ENCODE data around the gene SEZ6L. TPM values are rescaled to one million over a fixed set of nuclear protein-coding genes. Genes with fewer than 3 reads are reported as not detected.

SEZ6L gene
- polyA plus RNA-seq, 1 donor (not counting 4 experiments of a cell fraction or from before 2014, with no cell fraction given): not detected

DNA sequence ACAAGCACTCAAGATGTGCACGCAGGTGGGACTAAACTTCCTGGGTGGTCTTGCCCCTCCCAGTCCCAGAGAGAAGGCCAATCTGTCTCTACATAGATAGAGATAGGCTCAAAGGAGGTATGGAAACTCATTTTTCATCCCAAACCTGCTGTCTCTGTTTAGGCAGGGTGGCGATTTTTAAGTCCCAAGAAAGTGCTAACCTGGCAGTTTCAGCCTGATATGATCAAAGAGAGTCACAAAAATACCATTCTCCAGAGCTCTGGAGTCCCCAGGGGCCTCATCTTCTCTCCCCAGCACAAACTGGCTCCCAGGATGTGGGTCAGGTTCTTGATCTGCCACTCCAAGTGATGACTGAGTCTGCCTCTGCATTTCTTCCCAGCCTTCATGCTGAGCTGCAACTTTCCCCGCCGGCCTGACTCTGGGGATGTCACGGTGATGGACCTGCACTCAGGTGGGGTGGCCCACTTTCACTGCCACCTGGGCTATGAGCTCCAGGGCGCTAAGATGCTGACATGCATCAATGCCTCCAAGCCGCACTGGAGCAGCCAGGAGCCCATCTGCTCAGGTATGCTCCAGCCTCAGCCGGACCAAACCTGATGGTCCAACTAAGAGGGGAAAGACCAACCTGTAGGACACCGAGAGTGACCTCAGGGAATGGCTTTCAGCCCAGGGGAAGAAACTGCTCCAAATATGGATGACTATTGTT is 129.5 kb downstream of the SEZ6L start:
- Histone ChIP-seq H3K27me3 (ENCODE audit: control insufficient read depth, extremely low read depth, insufficient read depth, low read length) (peaks cover 7% of the 10 kb centered on the region), H3K4me1 (ENCODE audit: control insufficient read depth, extremely low read depth, insufficient read depth, low read length) (no peaks in the 10 kb centered on the region), H3K36me3 (ENCODE audit: control insufficient read depth in 2 of 2, extremely low read depth in 1 of 2, insufficient read depth in 2 of 2, low read length in 2 of 2) (no peaks in the 10 kb centered on the region), H3K27ac (ENCODE audit: control insufficient read depth, insufficient read depth, low read length) (no peak overlapping the region), H4K20me1 (ENCODE audit: control insufficient read depth, extremely low read depth, insufficient read depth, low read length) (no peaks in the 10 kb centered on the region), H3K79me2 (ENCODE audit: control insufficient read depth, insufficient read depth, low read length) (no peaks in the 10 kb centered on the region), H2AFZ (ENCODE audit: control insufficient read depth, low read length) (no peak overlapping the region), H3K4me2 (ENCODE audit: control insufficient read depth, extremely low read depth, insufficient read depth, low read depth, low read length) (no peak overlapping the region), H3K4me3 (ENCODE audit: control insufficient read depth in 2 of 3, extremely low read depth in 1 of 3, insufficient read depth in 2 of 3, low read depth in 1 of 3, low read length in 3 of 3) (no peak overlapping the region), H3K9me1 (ENCODE audit: control insufficient read depth, extremely low read depth, insufficient read depth, low read length) (no peaks in the 10 kb centered on the region), H3K9me3 (ENCODE audit: control insufficient read depth, low read depth, low read length) (no peaks in the 10 kb centered on the region), H3K9ac (ENCODE audit: control insufficient read depth, extremely low read depth, insufficient read depth, low read length) (no peak overlapping the region)
- FAIRE-seq (no peak), DNase-seq (ENCODE audit: low read depth, low spot score) (no peak)
- dilution Hi-C loops (cut with MboI; ENCODE audit: extremely low pct_ligation_motif_present, low sequenced_read_pairs): no loop called here
- TF ChIP-seq, protein P1, sequence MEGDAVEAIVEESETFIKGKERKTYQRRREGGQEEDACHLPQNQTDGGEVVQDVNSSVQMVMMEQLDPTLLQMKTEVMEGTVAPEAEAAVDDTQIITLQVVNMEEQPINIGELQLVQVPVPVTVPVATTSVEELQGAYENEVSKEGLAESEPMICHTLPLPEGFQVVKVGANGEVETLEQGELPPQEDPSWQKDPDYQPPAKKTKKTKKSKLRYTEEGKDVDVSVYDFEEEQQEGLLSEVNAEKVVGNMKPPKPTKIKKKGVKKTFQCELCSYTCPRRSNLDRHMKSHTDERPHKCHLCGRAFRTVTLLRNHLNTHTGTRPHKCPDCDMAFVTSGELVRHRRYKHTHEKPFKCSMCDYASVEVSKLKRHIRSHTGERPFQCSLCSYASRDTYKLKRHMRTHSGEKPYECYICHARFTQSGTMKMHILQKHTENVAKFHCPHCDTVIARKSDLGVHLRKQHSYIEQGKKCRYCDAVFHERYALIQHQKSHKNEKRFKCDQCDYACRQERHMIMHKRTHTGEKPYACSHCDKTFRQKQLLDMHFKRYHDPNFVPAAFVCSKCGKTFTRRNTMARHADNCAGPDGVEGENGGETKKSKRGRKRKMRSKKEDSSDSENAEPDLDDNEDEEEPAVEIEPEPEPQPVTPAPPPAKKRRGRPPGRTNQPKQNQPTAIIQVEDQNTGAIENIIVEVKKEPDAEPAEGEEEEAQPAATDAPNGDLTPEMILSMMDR (optimal IDR thresholded peaks at IDR 0.05 in 1 of 3, IDR thresholded peaks at IDR 0.05 in 1 of 3, conservative IDR thresholded peaks at IDR 0.05 in 1 of 3; ENCODE audit: extremely low read depth in 1 of 3, insufficient read depth in 2 of 3, low read length in 3 of 3): no peak
- no peak for TF ChIP-seq EZH2 (IDR thresholded peaks at IDR 0.05; ENCODE audit: low read length)

GRCh38 chr22:26302726-26303125 is 133.5 kb downstream of the SEZ6L start:
- no peaks in the 10 kb centered on the region for H3K79me2 ChIP-seq (ENCODE audit: control insufficient read depth, insufficient read depth, low read length)
- TF ChIP-seq, protein P1 (optimal IDR thresholded peaks at IDR 0.05 in 1 of 3, IDR thresholded peaks at IDR 0.05 in 1 of 3, conservative IDR thresholded peaks at IDR 0.05 in 1 of 3; ENCODE audit: extremely low read depth in 1 of 3, insufficient read depth in 2 of 3, low read length in 3 of 3): no peak
- TF ChIP-seq EZH2 (IDR thresholded peaks at IDR 0.05; ENCODE audit: low read length): no peak
- peaks cover 11% of the 10 kb centered on the region for H3K27me3 ChIP-seq (ENCODE audit: control insufficient read depth, extremely low read depth, insufficient read depth, low read length)
- dilution Hi-C loops (cut with MboI; ENCODE audit: extremely low pct_ligation_motif_present, low sequenced_read_pairs): no loop called here
- no peaks in the 10 kb centered on the region for H3K36me3 ChIP-seq (ENCODE audit: control insufficient read depth in 2 of 2, extremely low read depth in 1 of 2, insufficient read depth in 2 of 2, low read length in 2 of 2)
- no peak overlapping the region for H3K9ac ChIP-seq (ENCODE audit: control insufficient read depth, extremely low read depth, insufficient read depth, low read length)
- no peaks in the 10 kb centered on the region for H3K9me3 ChIP-seq (ENCODE audit: control insufficient read depth, low read depth, low read length)
- no peak overlapping the region for H2AFZ ChIP-seq (ENCODE audit: control insufficient read depth, low read length)
- H3K4me3 ChIP-seq (ENCODE audit: control insufficient read depth in 2 of 3, extremely low read depth in 1 of 3, insufficient read depth in 2 of 3, low read depth in 1 of 3, low read length in 3 of 3): no peak overlapping the region
- no peaks in the 10 kb centered on the region for H4K20me1 ChIP-seq (ENCODE audit: control insufficient read depth, extremely low read depth, insufficient read depth, low read length)
- H3K4me2 ChIP-seq (ENCODE audit: control insufficient read depth, extremely low read depth, insufficient read depth, low read depth, low read length): no peak overlapping the region
- H3K9me1 ChIP-seq (ENCODE audit: control insufficient read depth, extremely low read depth, insufficient read depth, low read length): no peaks in the 10 kb centered on the region
- no peaks in the 10 kb centered on the region for H3K4me1 ChIP-seq (ENCODE audit: control insufficient read depth, extremely low read depth, insufficient read depth, low read length)
- no peak overlapping the region for H3K27ac ChIP-seq (ENCODE audit: control insufficient read depth, insufficient read depth, low read length)
- DNase-seq (ENCODE audit: low read depth, low spot score): no peak
- FAIRE-seq: no peak
